HL-60 (cell line): Measurements from ENCODE around the gene HRG.

Experiments used
- POLR2AphosphoS5 ChIP-seq: IDR thresholded peaks from 2 replicates; pipeline ENCODE4 v1.6.1; 2012; ENCODE audit warnings: low read depth
- SPI1 ChIP-seq: IDR thresholded peaks from 2 replicates; pipeline ENCODE4 v1.6.1; 2012; ENCODE audit warnings: low read depth, mild to moderate bottlenecking, borderline replicate concordance
- TF ChIP-seq, protein P1 (sequence below): IDR thresholded peaks from one replicate; pipeline ENCODE4 v1.5.1; 2011; ENCODE audit warnings: low read length, control low read depth, inconsistent platforms; ENCODE audit not compliant: insufficient read depth
- TF ChIP-seq, protein P2 (sequence below): IDR thresholded peaks from 2 replicates; pipeline ENCODE4 v1.6.1; 2012; ENCODE audit warnings: low read depth; ENCODE audit not compliant: insufficient replicate concordance

DNA sequence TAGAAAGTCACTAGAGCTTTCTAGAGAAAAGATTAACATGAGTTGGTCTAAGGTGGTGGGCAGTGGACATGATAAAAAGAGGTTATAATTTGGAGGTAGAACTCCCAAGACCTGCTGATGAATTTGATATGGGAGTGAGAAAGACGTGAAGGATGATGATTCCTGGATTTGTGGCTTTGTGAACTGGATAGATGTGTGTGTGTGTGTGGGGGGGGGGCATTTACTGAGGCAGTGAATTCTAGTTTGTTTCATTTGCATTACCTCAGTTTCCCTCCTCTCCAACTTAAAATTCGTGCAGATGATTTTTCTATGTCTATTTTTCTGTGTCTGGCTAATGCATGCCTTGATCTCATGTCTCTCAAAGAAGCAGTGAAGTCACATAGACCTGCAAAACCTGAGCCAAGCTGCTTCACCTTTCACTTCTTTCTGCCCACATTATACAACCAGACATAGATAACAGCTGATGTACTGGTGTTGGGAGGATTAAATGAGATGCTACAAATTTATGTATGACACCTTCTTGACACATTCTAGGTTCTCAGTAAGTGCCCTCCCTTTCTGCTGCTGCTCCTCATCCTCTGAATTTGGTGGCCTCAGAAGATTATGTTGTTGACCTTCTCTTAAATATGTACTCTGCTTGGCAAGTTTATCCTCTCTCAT lies 43.0 kb upstream of the HRG start:
- TF ChIP-seq, protein P1, sequence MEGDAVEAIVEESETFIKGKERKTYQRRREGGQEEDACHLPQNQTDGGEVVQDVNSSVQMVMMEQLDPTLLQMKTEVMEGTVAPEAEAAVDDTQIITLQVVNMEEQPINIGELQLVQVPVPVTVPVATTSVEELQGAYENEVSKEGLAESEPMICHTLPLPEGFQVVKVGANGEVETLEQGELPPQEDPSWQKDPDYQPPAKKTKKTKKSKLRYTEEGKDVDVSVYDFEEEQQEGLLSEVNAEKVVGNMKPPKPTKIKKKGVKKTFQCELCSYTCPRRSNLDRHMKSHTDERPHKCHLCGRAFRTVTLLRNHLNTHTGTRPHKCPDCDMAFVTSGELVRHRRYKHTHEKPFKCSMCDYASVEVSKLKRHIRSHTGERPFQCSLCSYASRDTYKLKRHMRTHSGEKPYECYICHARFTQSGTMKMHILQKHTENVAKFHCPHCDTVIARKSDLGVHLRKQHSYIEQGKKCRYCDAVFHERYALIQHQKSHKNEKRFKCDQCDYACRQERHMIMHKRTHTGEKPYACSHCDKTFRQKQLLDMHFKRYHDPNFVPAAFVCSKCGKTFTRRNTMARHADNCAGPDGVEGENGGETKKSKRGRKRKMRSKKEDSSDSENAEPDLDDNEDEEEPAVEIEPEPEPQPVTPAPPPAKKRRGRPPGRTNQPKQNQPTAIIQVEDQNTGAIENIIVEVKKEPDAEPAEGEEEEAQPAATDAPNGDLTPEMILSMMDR: no peak
- TF ChIP-seq, protein P2, sequence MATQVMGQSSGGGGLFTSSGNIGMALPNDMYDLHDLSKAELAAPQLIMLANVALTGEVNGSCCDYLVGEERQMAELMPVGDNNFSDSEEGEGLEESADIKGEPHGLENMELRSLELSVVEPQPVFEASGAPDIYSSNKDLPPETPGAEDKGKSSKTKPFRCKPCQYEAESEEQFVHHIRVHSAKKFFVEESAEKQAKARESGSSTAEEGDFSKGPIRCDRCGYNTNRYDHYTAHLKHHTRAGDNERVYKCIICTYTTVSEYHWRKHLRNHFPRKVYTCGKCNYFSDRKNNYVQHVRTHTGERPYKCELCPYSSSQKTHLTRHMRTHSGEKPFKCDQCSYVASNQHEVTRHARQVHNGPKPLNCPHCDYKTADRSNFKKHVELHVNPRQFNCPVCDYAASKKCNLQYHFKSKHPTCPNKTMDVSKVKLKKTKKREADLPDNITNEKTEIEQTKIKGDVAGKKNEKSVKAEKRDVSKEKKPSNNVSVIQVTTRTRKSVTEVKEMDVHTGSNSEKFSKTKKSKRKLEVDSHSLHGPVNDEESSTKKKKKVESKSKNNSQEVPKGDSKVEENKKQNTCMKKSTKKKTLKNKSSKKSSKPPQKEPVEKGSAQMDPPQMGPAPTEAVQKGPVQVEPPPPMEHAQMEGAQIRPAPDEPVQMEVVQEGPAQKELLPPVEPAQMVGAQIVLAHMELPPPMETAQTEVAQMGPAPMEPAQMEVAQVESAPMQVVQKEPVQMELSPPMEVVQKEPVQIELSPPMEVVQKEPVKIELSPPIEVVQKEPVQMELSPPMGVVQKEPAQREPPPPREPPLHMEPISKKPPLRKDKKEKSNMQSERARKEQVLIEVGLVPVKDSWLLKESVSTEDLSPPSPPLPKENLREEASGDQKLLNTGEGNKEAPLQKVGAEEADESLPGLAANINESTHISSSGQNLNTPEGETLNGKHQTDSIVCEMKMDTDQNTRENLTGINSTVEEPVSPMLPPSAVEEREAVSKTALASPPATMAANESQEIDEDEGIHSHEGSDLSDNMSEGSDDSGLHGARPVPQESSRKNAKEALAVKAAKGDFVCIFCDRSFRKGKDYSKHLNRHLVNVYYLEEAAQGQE: no peak
- no peak for TF ChIP-seq POLR2AphosphoS5
- TF ChIP-seq SPI1: no peak
